Activated T-cell treated with anti-CD3 and anti-CD28 coated beads for 24 hours (primary cell): ENCODE results near the gene SEMA3C.

Experiments used
- DNase-seq: peaks from one replicate; pipeline ENCODE4 v3.0.0-alpha.2; 2020; ENCODE audit warnings: low read depth

SEMA3C gene

GRCh38 chr7:80823057-80823456 lies 95.8 kb downstream of the SEMA3C start:
- DNase-seq: no peak

- DNase-seq: no peak
Observed at GRCh38 chr7:80821771-80822319, 97.0 kb downstream of the SEMA3C start.

GRCh38 chr7:80819503-80819902 lies 99.3 kb downstream of the SEMA3C start:
- no peak for DNase-seq

- no peak for DNase-seq
Observed at GRCh38 chr7:80818181-80818580, 100.7 kb downstream of the SEMA3C start.

GRCh38 chr7:80816806-80817205 lies 102.0 kb downstream of the SEMA3C start:
- no peak for DNase-seq

- no peak for DNase-seq
Observed at GRCh38 chr7:80815733-80816132, 103.1 kb downstream of the SEMA3C start.

- no peak for DNase-seq
Observed at GRCh38 chr7:80809545-80809944, 109.3 kb downstream of the SEMA3C start.

GRCh38 chr7:80807166-80807900 lies 111.5 kb downstream of the SEMA3C start:
- no peak for DNase-seq

GRCh38 chr7:80806663-80807062 lies 112.2 kb downstream of the SEMA3C start:
- no peak for DNase-seq

- no peak for DNase-seq
Observed at GRCh38 chr7:80804589-80804988, 114.3 kb downstream of the SEMA3C start.

- DNase-seq: no peak
Observed at GRCh38 chr7:80802527-80802926, 116.3 kb downstream of the SEMA3C start.

- no peak for DNase-seq
Observed at GRCh38 chr7:80794631-80795573, 123.9 kb downstream of the SEMA3C start.

- DNase-seq: no peak
Observed at GRCh38 chr7:80791509-80791929, 127.3 kb downstream of the SEMA3C start.

GRCh38 chr7:80790877-80791276 lies 128.0 kb downstream of the SEMA3C start:
- no peak for DNase-seq

- DNase-seq: no peak
Observed at GRCh38 chr7:80787721-80788120, 131.1 kb downstream of the SEMA3C start.

GRCh38 chr7:80785961-80786536 lies 132.8 kb downstream of the SEMA3C start:
- no peak for DNase-seq

- DNase-seq: no peak
Observed at GRCh38 chr7:80785276-80785675, 133.6 kb downstream of the SEMA3C start.

- DNase-seq: no peak
Observed at GRCh38 chr7:80783678-80784327, 135.0 kb downstream of the SEMA3C start.

GRCh38 chr7:80783186-80783677 lies 135.6 kb downstream of the SEMA3C start:
- no peak for DNase-seq

GRCh38 chr7:80781561-80781979 lies 137.3 kb downstream of the SEMA3C start:
- DNase-seq: no peak

- no peak for DNase-seq
Observed at GRCh38 chr7:80781146-80781545, 137.7 kb downstream of the SEMA3C start.

GRCh38 chr7:80779456-80779855 lies 139.4 kb downstream of the SEMA3C start:
- DNase-seq: no peak
